Fibroblast of the aortic adventitia (primary cell): Measurements from ENCODE around the gene ZSWIM7. TPM values are rescaled to one million over a fixed set of nuclear protein-coding genes. Genes with fewer than 3 reads are reported as not detected.
"Not testable (repeated sequence)": the region's sequence is repeated elsewhere in the genome, so short reads cannot be mapped to it uniquely, and the experiment has no call there.

Source experiments
- DNase-seq: peaks from one replicate; pipeline ENCODE4 v3.0.0-alpha.2; 2010; ENCODE audit warnings: low read depth
- H3K4me3 ChIP-seq: 2 replicates; pipeline ENCODE4 v1.5.1; 2011; ENCODE audit warnings: low read depth, mild to moderate bottlenecking, control low read depth, low read length, moderate library complexity
- CTCF ChIP-seq: IDR thresholded peaks from 2 replicates; pipeline ENCODE4 v1.5.1; 2011; ENCODE audit warnings: mild to moderate bottlenecking, low read length, control low read depth, inconsistent platforms; ENCODE audit not compliant: insufficient read depth
- total RNA-seq: library from RNA; depleted of rRNA; stranded (reverse); fragments of >200 nt; gene quantifications from 2 replicates; pipeline ENCODE4 v1.2.3, GENCODE V29; 2012; ENCODE audit warnings: low replicate concordance

ZSWIM7 gene
- total RNA-seq, 1 donor, result 17.3 TPM

- peak overlapping the region; percentile 89 for H3K4me3 ChIP-seq
- TF ChIP-seq CTCF, result no peak
- DNase-seq, result peak; percentile 37
These were observed 53.8 kb downstream of the ZSWIM7 start for GRCh38 chr17:15945527-15946191.

- TF ChIP-seq CTCF, result peak; percentile 47
- peak within 1 kb of the TSS; percentile 89 for H3K4me3 ChIP-seq
- DNase-seq, result peak; percentile 68
These were observed 54.6 kb downstream of the ZSWIM7 start, which contains the start of gene ADORA2B for GRCh38 chr17:15944759-15945526. Gene ADORA2B (plus strand): TSS chr17:15945130. CDS start chr17:15945249, 119 bp downstream.

GRCh38 chr17:15943971-15944758 lies 55.3 kb downstream of the ZSWIM7 start:
- DNase-seq, result no peak
- peak overlapping the region; percentile 89 for H3K4me3 ChIP-seq
- TF ChIP-seq CTCF, result no peak

GRCh38 chr17:15942207-15942833 lies 57.2 kb downstream of the ZSWIM7 start:
- TF ChIP-seq CTCF, result no peak
- no peak for DNase-seq

GRCh38 chr17:15941781-15942180 lies 57.7 kb downstream of the ZSWIM7 start:
- DNase-seq, result no peak
- no peak for TF ChIP-seq CTCF
- no peak overlapping the region for H3K4me3 ChIP-seq

More at GRCh38 chr17:15942207-15942833, 57.2 kb downstream of the ZSWIM7 start:
- no peak overlapping the region for H3K4me3 ChIP-seq

- not testable (repeated sequence) for DNase-seq, H3K4me3 ChIP-seq
These were observed 63.0 kb downstream of the ZSWIM7 start for GRCh38 chr17:15936481-15936880.
